Measurements from ENCODE around the gene DEDD2. TPM values are rescaled to one million over a fixed set of nuclear protein-coding genes. Genes with fewer than 3 reads are reported as not detected.

Gene DEDD2
- total RNA-seq, 1 experiment from 2014 or later, result 32.7 TPM

GRCh38 chr19:42150364-42150763 is 67.1 kb downstream of the DEDD2 start:
- H3K9me3 ChIP-seq (ENCODE audit: control insufficient read depth in 1 of 2, insufficient read depth in 1 of 2, low read depth in 1 of 2, low read length in 2 of 2), result no peaks in the 10 kb centered on the region
- no peaks in the 10 kb centered on the region for H3K9me2 ChIP-seq (ENCODE audit: insufficient read depth)
- no peak overlapping the region for H3K27ac ChIP-seq (ENCODE audit: low read depth, low read length)
- no peak for TF ChIP-seq ZBTB33 (IDR thresholded peaks at IDR 0.05; ENCODE audit: extremely low read depth, insufficient replicate concordance, low read length)
- no peak for TF ChIP-seq CEBPB (IDR thresholded peaks at IDR 0.05; ENCODE audit: low read depth)
- no peak for TF ChIP-seq POLR2AphosphoS5 (IDR thresholded peaks at IDR 0.05; ENCODE audit: low read depth, low read length)
- no peak for TF ChIP-seq REST (IDR thresholded peaks at IDR 0.05; ENCODE audit: low read depth)
- TF ChIP-seq ATF3 (IDR thresholded peaks at IDR 0.05), result no peak
- TF ChIP-seq EZH2phosphoT487 (IDR thresholded peaks at IDR 0.05; ENCODE audit: borderline replicate concordance), result no peak
- TF ChIP-seq YY1 (IDR thresholded peaks at IDR 0.05; ENCODE audit: extremely low read depth, insufficient replicate concordance, low read depth, low read length), result no peak
- TF ChIP-seq SRF (IDR thresholded peaks at IDR 0.05; ENCODE audit: low read depth), result no peak
- TF ChIP-seq POLR2A (IDR thresholded peaks at IDR 0.05; ENCODE audit: borderline replicate concordance, extremely low read depth, insufficient read depth, insufficient read length), result no peak
- no peak for TF ChIP-seq ELF1 (IDR thresholded peaks at IDR 0.05; ENCODE audit: borderline replicate concordance, low read depth)
- TF ChIP-seq ZNF274 (IDR thresholded peaks at IDR 0.05; ENCODE audit: low read depth, low read length), result no peak
- ChIA-PET CTCF (no interaction called here), RAD21 (ENCODE audit: low non-redundant PET in 1 of 2, low total read pairs in 2 of 2, uncharacterized antibody in 2 of 2, unreplicated experiment in 2 of 2) (no interaction called here), POLR2A (interaction anchor here (1.4 kb wide), 1 partner anchor 15 kb away, joined by 11 read pairs; no protein-coding TSS in a partner anchor)
- H3K4me1 ChIP-seq (ENCODE audit: control insufficient read depth in 1 of 2, insufficient read depth in 2 of 2, low read length in 2 of 2), result no peaks in the 10 kb centered on the region
- no peaks in the 10 kb centered on the region for H4K20me1 ChIP-seq (ENCODE audit: insufficient read depth)
- H3K79me2 ChIP-seq (ENCODE audit: insufficient read depth, low read length), result no peaks in the 10 kb centered on the region
- H3K9ac ChIP-seq (ENCODE audit: low read length), result no peak overlapping the region
- no peaks in the 10 kb centered on the region for H3K36me3 ChIP-seq (ENCODE audit: control insufficient read depth in 1 of 2, insufficient read depth in 2 of 2, low read length in 2 of 2)
- DNase-seq (ENCODE audit: low read depth, low spot score) (no peak), ATAC-seq (no peak)
- no TSS peak for BruUV-seq (replicated peaks)
- peaks cover 38% of the 10 kb centered on the region for H3K27me3 ChIP-seq (ENCODE audit: insufficient read depth, low read length)
- H2AFZ ChIP-seq (ENCODE audit: low read depth, low read length, poor library complexity, severe bottlenecking), result no peak overlapping the region
- intact Hi-C loops (cut with micrococcal nuclease), result no loop called here
- no peak overlapping the region for H3K4me3 ChIP-seq (replicated peaks in 1 of 2; ENCODE audit: low read depth in 1 of 2, low read length in 2 of 2)
- no peak overlapping the region for H3K4me2 ChIP-seq (ENCODE audit: low read length)
